GM18511 (cell line): ENCODE results near the gene CDKN2AIP.
A peak's percentile ranks its signal among the peaks of the same experiment; 100 is the strongest.
"Not testable (repeated sequence)": the region's sequence is repeated elsewhere in the genome, so short reads cannot be mapped to it uniquely, and the experiment has no call there.

Experiments used
- ATAC-seq: cut with Tn5 transposase; IDR thresholded peaks from one replicate; pipeline ENCODE4 v1.9.1; 2021; ENCODE audit warnings: mild to moderate bottlenecking, moderate library complexity; ENCODE audit not compliant: unreplicated experiment

The CDKN2AIP gene

GRCh38 chr4:183413234-183414200 lies 30.9 kb upstream of the CDKN2AIP start:
- ATAC-seq = no peak

- ATAC-seq = no peak
Observed at GRCh38 chr4:183416879-183417755, 27.3 kb upstream of the CDKN2AIP start.

GRCh38 chr4:183422962-183423631 lies 21.3 kb upstream of the CDKN2AIP start:
- no peak for ATAC-seq

GRCh38 chr4:183424109-183424744 lies 20.2 kb upstream of the CDKN2AIP start:
- ATAC-seq = no peak

GRCh38 chr4:183426507-183426906 lies 17.9 kb upstream of the CDKN2AIP start:
- ATAC-seq = no peak

GRCh38 chr4:183429489-183429888 lies 14.9 kb upstream of the CDKN2AIP start:
- no peak for ATAC-seq

GRCh38 chr4:183430317-183430993 lies 14.0 kb upstream of the CDKN2AIP start:
- ATAC-seq = peak; percentile 68

- peak; percentile 49 for ATAC-seq
Observed at GRCh38 chr4:183430994-183431347, 13.5 kb upstream of the CDKN2AIP start.

GRCh38 chr4:183431614-183432013 lies 12.8 kb upstream of the CDKN2AIP start:
- no peak for ATAC-seq

GRCh38 chr4:183433183-183433582 lies 11.3 kb upstream of the CDKN2AIP start:
- ATAC-seq = not testable (repeated sequence)

- no peak for ATAC-seq
Observed at GRCh38 chr4:183434264-183434663, 10.2 kb upstream of the CDKN2AIP start.

- ATAC-seq = no peak
Observed at GRCh38 chr4:183434666-183435190, 9.7 kb upstream of the CDKN2AIP start.

- no peak for ATAC-seq
Observed at GRCh38 chr4:183435803-183436202, 8.6 kb upstream of the CDKN2AIP start.

GRCh38 chr4:183436417-183436816 lies 8.0 kb upstream of the CDKN2AIP start:
- ATAC-seq = no peak

- no peak for ATAC-seq
Observed at GRCh38 chr4:183437452-183437851, 7.0 kb upstream of the CDKN2AIP start.

GRCh38 chr4:183438458-183439113 lies 5.8 kb upstream of the CDKN2AIP start:
- ATAC-seq = no peak

GRCh38 chr4:183441276-183441675 lies 3.2 kb upstream of the CDKN2AIP start:
- no peak for ATAC-seq

GRCh38 chr4:183443655-183444213 lies 702 bp upstream of the CDKN2AIP start:
- ATAC-seq = no peak

GRCh38 chr4:183445097-183445428 lies 627 bp downstream of the CDKN2AIP start:
- ATAC-seq = peak; percentile 34
